ENCODE data around the gene C2orf92.
"Not testable (repeated sequence)": the region's sequence is repeated elsewhere in the genome, so short reads cannot be mapped to it uniquely, and the experiment has no call there.

The C2orf92 gene
- long read RNA-seq, donor 1 = 0 reads
- long read RNA-seq, donor 2 = 0 reads
- long read RNA-seq, donor 3 = 0 reads
- long read RNA-seq, donor 4, partial matches to known transcripts = 0 of 1 reads
- long read RNA-seq, donor 4, other reads (novel, unspliced or antisense) = 0 of 1 reads
- long read RNA-seq, donor 5 = 0 reads
- long read RNA-seq, donor 6 = 0 reads
- long read RNA-seq, donor 7 = 0 reads
- long read RNA-seq, donor 8 = 0 reads

DNA sequence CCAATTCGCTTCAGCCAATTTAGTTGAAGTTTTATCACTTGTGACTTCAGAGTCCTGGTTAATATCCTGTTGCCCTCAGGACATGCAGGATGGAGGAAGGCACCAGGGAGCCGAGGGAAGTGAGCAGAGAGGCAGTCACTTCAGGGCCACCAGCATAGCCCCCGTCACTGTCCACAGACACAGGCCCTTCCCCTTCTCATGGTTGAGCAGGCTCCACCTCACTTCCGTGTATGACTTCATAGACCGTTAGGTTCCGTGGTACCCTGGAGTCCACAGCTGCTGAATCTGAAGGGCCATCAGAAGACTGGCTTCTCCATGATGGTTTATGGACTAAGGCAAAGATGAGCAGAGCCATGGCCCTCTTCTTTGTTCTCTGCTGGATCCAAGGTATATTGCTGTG is at the start of gene C2orf92:
C2orf92 (plus strand) TSS at position 266 of the 400 bp plus-strand sequence; CDS start at position 342, 76 bp downstream.
- DNase-seq = no peak

GRCh38 chr2:97620492-97620891 is 49.0 kb upstream of the C2orf92 start:
- DNase-seq = not testable (repeated sequence)

DNA sequence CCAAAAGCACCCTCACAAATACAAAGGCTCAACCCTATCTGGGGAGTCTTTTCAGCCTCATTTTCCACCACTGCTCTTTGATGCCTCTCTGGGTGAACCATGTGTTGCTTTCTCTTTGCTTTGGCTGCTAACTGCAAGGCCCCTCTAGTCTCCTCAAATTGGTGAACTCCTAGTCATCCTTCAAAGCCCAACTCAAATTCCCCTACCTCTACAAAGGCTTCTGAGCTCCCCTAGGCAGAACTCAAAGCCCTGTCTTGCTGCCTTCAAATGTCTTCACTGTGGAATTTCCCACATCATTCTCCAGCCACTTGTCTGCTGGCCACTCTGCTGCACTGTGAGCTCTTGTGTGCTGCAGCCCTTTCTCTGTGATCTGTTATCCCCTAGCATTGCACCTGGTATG is 46.5 kb upstream of the C2orf92 start:
- DNase-seq = not testable (repeated sequence)

- DNase-seq = not testable (repeated sequence)
Observed at GRCh38 chr2:97625354-97626048, 44.0 kb upstream of the C2orf92 start.

DNA sequence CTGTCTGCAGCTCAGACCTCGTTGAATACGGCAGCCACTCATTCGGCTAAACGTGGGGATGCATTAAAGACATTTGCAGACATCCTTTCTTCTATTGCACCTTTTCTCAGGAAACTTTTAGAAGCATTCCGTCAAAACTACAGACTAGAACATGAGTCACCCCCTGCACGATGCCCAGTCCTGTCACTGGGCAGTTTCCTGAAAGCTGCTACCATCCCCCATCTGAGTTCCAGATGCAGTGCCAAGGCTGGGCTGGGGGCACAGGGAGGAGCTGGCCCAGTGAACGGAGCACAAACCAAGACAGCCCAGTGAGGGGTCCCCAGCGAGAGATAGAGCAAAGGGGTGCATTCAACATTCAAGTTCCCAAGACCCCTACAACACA is 43.5 kb upstream of the C2orf92 start:
- DNase-seq = not testable (repeated sequence)

GRCh38 chr2:97644023-97644717 is 25.3 kb upstream of the C2orf92 start:
- DNase-seq = no peak

- DNase-seq = peak; percentile 87
Observed at GRCh38 chr2:97645112-97645694, 24.3 kb upstream of the C2orf92 start.

- peak; percentile 88 for DNase-seq
Observed at GRCh38 chr2:97645695-97646629, 23.6 kb upstream of the C2orf92 start, which contains the start of gene COX5B. COX5B (plus strand) TSS chr2:97646062; CDS start chr2:97646087, 25 bp downstream.

GRCh38 chr2:97646977-97647376 is 22.5 kb upstream of the C2orf92 start:
- no peak for DNase-seq

GRCh38 chr2:97651114-97651513 is 18.4 kb upstream of the C2orf92 start:
- no peak for DNase-seq

GRCh38 chr2:97653473-97653872 is 16.0 kb upstream of the C2orf92 start:
- no peak for DNase-seq

DNA sequence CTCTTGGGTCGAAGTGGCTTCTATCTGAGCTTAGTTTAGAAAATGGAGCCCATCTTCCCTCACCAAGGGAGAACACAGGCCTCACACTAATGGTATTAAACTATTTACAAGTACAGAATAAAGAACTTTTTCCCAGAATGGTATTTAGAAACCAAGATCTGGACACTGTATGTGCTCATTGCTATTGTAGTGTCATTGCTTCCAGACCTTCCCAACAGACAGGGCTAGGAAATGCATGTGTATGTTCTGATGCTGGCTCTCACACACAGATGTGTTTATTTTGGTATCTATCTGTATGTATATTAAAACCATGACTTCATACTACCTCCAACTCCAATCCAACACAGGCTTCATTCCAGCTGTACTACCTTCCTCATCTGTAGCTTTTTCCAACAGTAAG is 15.6 kb upstream of the C2orf92 start:
- no peak for DNase-seq

DNA sequence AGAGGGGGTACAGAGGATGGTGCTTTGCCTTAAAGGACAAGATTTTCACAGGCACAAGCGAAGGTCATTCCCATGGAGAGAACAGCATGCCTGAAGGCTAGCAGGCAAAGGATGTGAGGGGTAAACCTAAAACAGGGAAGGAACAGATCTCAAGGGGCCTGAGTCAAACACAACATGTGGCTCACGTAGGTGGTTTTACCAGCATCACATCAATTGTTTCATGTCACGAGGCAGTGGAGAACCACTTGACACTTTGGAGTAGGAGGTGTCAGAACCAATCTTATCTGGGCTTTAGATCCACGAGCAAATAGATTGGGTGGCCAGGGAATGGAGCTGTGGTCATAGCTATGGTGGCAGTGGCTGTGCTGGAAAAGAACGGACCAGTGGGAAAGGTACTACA is 15.2 kb upstream of the C2orf92 start:
- no peak for DNase-seq

DNA sequence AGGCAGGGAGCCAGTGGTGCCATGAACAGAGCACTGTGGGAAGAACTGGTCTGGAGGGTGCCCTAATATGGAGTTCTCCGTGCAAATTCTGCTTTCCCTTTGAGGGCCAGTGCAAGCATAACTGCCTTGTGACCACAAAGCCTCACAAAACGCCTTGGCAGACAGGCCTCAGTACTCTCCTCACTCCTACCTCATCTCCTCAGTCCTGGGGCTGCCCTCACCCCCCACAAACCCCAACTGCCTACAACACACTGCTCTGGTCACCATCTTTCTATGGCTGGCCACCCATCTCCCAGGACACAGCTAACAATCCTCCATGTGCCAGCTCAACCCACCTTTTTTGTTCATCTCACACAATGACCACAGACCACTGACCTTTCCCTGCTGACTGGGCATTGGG is 14.7 kb upstream of the C2orf92 start:
- DNase-seq = no peak

DNA sequence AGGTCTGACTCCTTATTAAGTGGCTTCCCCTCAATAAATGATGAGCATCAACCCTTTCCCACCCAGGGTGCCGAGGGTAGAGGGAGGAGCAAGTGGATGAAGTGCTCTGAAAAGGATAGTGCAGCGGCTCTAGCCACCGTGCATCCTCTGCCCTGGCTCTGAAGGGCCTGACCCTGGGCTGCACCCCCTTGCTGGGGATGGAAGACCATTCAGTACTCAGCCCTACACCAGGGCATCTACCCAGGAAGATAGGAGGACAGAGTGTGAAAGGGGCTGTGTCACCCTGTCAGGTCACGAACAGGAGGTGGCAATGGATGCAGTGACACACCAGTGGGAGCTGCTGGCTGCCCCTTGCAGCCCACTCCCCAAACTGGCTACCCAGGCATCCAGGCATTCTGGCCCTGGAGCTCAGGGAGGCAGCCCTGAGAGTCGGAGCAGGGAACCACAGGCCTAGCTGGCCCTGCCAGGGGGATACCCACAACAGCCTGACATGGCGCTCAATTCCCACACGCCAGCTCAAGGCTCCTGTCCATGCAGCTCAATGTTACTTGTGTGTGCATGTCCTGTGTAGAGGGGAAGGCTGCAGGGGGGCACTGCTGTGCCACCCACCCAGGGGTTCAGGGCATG is 13.3 kb upstream of the C2orf92 start:
- no peak for DNase-seq

GRCh38 chr2:97656905-97657587 is 12.5 kb upstream of the C2orf92 start:
- no peak for DNase-seq

DNA sequence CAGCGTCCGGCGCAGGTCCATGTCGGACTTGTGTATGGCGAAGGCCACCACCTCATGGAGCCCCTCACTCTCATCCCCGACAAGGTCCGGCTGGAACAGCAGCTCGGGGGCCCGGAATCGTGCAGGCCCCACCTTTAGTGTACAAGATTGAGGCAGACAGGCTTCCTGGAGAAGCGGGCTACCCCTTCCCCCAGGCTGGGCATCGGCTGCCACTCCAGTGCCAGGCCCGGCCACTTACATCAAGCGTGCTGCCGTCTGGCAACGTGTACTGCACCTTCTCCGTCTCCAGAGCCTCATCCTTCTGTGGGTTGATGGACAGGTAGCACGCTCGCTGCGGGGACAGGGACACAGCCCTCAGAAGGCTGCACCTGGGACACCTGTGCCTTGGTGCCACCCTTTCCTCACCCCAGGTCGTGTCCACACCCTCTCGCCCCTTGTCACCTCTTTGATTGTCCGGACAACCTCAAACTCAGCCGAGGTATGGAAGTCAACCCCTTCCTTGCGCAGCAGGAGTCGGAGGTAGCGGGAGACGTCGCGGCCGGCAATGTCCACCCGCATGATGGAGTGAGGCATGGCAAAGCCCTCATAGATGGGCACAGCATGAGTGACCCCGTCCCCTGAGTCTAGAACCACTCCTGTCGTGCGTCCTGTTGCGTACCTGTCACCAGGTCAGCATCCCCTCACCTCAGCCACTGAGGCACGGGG is 11.4 kb upstream of the C2orf92 start:
- no peak for DNase-seq

DNA sequence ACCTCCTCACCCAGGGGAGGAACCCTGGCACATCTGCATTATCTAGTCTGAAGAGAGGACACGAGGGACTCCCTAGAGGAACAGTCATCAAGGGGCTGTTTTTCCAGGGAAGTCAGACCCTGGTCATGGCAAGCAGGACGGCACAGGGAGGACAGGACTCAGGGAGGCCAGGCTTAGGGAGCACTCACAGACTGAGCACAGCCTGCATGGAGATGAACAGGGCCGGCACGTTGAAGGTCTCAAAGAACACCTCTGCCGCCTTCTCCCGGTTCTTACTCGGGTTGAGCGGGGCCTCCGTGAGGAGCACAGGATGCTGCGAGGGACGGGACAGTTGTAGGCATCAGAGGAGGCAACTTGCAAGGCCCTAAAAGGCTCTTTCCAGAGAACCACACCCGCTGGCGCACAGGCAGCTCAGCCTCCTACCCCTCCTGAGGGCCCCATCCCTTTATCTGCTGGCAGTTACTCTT is 10.8 kb upstream of the C2orf92 start:
- no peak for DNase-seq

GRCh38 chr2:97659256-97660043 is 10.1 kb upstream of the C2orf92 start:
- DNase-seq = no peak
